Heart left ventricle (tissue), 13 donors: Measurements from ENCODE around the gene CFAP69.

Experiments used
- POLR2A ChIP-seq, 2 donors: fragments of 450-650 bp; IDR thresholded peaks; one replicate each; pipeline ENCODE4 v1.6.1; 2017; ENCODE audit warnings: antibody characterized with exemption in 2 of 2, mild to moderate bottlenecking in 2 of 2, moderate library complexity in 2 of 2
- TF ChIP-seq, protein P1 (sequence below), 12 donors: fragments of 200-600 bp; sonication (generic) in 4 of 12; IDR thresholded peaks; one replicate each; pipeline versions ENCODE4 v1.5.0 to v1.8.0; 2018 to 2022; ENCODE audit warnings: antibody characterized with exemption in 12 of 12, mild to moderate bottlenecking in 5 of 12
- donor health status: ischemic (EF 13 %, LVEDD 7.1; RV severe dilation, severe dysfunction).
- donor health status: DM: no; HTN: yes; CAD: no.
- donor health status: DM: no; HTN: no; CAD: no.
- donor health status: ischemic (EF 25% LVEDD 6.9; RV normal size, moderate dysfunction).
- donor health status: ischemic (EF 25% LVEDD 5.7; RV mildly dilated, moderate dysfunction).
- donor health status: ischemic (EF 35%, LVEDD 5.7; RV mildly dilated, moderate dysfunction).
- donor health status: nonischemic (EF 11% LVEDD 7.7; RV severe dilation, severe dysfunction).
- donor health status: DM: yes; HTN: yes; CAD: no.
- donor health status: PGD.
- donor health status: ischemic (EF 29% LVEDD 5.4; RV normal size, mild dysfunction).
- donor health status: nonischemic (EF 23%, LVEDD 6.1; RV moderate dilation, normal function).

DNA sequence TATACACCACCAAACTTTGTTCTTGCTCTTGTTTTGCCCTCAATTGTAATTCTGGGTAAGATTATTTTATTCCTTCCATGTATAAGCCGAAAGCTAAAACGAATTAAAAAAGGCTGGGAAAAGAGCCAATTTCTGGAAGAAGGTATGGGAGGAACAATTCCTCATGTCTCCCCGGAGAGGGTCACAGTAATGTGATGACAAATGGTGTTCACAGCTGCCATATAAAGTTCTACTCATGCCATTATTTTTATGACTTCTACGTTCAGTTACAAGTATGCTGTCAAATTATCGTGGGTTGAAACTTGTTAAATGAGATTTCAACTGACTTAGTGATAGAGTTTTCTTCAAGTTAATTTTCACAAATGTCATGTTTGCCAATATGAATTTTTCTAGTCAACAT is 12.5 kb upstream of the CFAP69 start:
- no peak for TF ChIP-seq POLR2A (IDR thresholded peaks at IDR 0.05)
- TF ChIP-seq, protein P1, sequence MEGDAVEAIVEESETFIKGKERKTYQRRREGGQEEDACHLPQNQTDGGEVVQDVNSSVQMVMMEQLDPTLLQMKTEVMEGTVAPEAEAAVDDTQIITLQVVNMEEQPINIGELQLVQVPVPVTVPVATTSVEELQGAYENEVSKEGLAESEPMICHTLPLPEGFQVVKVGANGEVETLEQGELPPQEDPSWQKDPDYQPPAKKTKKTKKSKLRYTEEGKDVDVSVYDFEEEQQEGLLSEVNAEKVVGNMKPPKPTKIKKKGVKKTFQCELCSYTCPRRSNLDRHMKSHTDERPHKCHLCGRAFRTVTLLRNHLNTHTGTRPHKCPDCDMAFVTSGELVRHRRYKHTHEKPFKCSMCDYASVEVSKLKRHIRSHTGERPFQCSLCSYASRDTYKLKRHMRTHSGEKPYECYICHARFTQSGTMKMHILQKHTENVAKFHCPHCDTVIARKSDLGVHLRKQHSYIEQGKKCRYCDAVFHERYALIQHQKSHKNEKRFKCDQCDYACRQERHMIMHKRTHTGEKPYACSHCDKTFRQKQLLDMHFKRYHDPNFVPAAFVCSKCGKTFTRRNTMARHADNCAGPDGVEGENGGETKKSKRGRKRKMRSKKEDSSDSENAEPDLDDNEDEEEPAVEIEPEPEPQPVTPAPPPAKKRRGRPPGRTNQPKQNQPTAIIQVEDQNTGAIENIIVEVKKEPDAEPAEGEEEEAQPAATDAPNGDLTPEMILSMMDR (IDR thresholded peaks at IDR 0.05): no peak
